H1 (cell line): ENCODE data around the gene CSF2RB. TPM values are rescaled to one million over a fixed set of nuclear protein-coding genes. Genes with fewer than 3 reads are reported as not detected.

Experiments
- CTCF ChIA-PET: fragments of 300-600 bp; sonication (Branson Sonifier 250); formaldehyde crosslinking; loops from one replicate; lab custom pipeline; 2021; ENCODE audit not compliant: partially characterized antibody; lab: Charles Lee
- POLR2A ChIA-PET: fragments of 300-600 bp; sonication (Branson Sonifier 250); formaldehyde crosslinking; loops from one replicate; lab custom pipeline; 2021; ENCODE audit warnings: inconsistent platforms; ENCODE audit not compliant: partially characterized antibody; lab: Charles Lee
- DNase-seq, 2 experiments: peaks; one replicate each; pipeline versions ENCODE4 v3.0.0 to v3.0.0-alpha.2; 2010 to 2022; ENCODE audit warnings: low spot score in 2 of 2, low read depth in 1 of 2, mixed read lengths in 1 of 2
- FAIRE-seq: peaks from 2 replicates; lab custom pipeline; 2011; peaks lifted over from hg19 to GRCh38; lab: Jason Lieb, UNC
- H2AFZ ChIP-seq: 2 replicates; pipeline ENCODE4 v1.8.1; 2012; ENCODE audit warnings: low read length, inconsistent platforms
- H2AK5ac ChIP-seq: 2 replicates; pipeline ENCODE4 v1.6.1; 2013; ENCODE audit warnings: low read depth, low read length
- H2BK120ac ChIP-seq: replicated peaks from 2 replicates; pipeline ENCODE3; 2013; ENCODE audit warnings: low read depth, low read length, inconsistent platforms
- H2BK12ac ChIP-seq: 2 replicates; pipeline ENCODE4 v1.6.1; 2013; ENCODE audit warnings: low read depth, low read length
- H2BK15ac ChIP-seq: 2 replicates; pipeline ENCODE4 v1.6.1; 2013; ENCODE audit warnings: low read length
- H2BK20ac ChIP-seq: 2 replicates; pipeline ENCODE4 v1.6.1; 2013; ENCODE audit warnings: low read length
- H2BK5ac ChIP-seq: 2 replicates; pipeline ENCODE4 v1.6.1; 2013; ENCODE audit warnings: low read depth, low read length
- H3K14ac ChIP-seq: 2 replicates; pipeline ENCODE4 v1.6.1; 2013; ENCODE audit warnings: inconsistent platforms; ENCODE audit not compliant: insufficient read length
- H3K18ac ChIP-seq: 2 replicates; pipeline ENCODE4 v1.6.1; 2013; ENCODE audit warnings: low read length; ENCODE audit errors: extremely low read depth
- H3K23ac ChIP-seq: 2 replicates; pipeline ENCODE4 v1.6.1; 2013; ENCODE audit warnings: inconsistent platforms; ENCODE audit not compliant: insufficient read length
- H3K23me2 ChIP-seq: 2 replicates; pipeline ENCODE4 v1.6.1; 2013; ENCODE audit warnings: low read depth, low read length
- H3K27ac ChIP-seq: 2 replicates; pipeline ENCODE4 v1.6.1; 2011; ENCODE audit warnings: low read depth, low read length, inconsistent platforms
- H3K27me3 ChIP-seq, 4 experiments: replicated peaks in 1 of 4; 1 replicate in 1 of 4; 2 replicates in 3 of 4; pipeline versions ENCODE4 v1.6.1 to v1.8.1; 2011 to 2013; ENCODE audit warnings: low read length in 3 of 4, mild to moderate bottlenecking in 3 of 4, inconsistent platforms in 2 of 4, mixed read lengths in 2 of 4, moderate library complexity in 1 of 4; ENCODE audit not compliant: control insufficient read depth in 3 of 4, insufficient read depth in 3 of 4; ENCODE audit errors: extremely low read depth in 1 of 4
- H3K36me3 ChIP-seq, 4 experiments: 2 replicates each; pipeline versions ENCODE4 v1.6.1 to v1.8.1; 2011 to 2013; ENCODE audit warnings: mild to moderate bottlenecking in 4 of 4, low read length in 3 of 4, moderate library complexity in 2 of 4, control low read depth in 1 of 4, inconsistent platforms in 1 of 4; ENCODE audit not compliant: insufficient read depth in 4 of 4, control insufficient read depth in 2 of 4
- H3K4ac ChIP-seq: replicated peaks from 2 replicates; pipeline ENCODE3; 2013; ENCODE audit warnings: low read length, low read depth, mixed read lengths, inconsistent platforms; ENCODE audit not compliant: insufficient read length
- H3K4me1 ChIP-seq, 4 experiments: replicated peaks in 1 of 4; 1 replicate in 1 of 4; 2 replicates in 3 of 4; pipeline versions ENCODE4 v1.6.1 to v1.8.1; 2011 to 2013; ENCODE audit warnings: low read length in 3 of 4, inconsistent platforms in 2 of 4, mixed read lengths in 1 of 4; ENCODE audit not compliant: insufficient read depth in 4 of 4, control insufficient read depth in 3 of 4
- H3K4me2 ChIP-seq, 2 experiments: 2 replicates each; pipeline versions ENCODE4 v1.6.1 to v1.8.1; 2011 to 2013; ENCODE audit warnings: low read depth in 2 of 2, low read length in 2 of 2, control low read depth in 1 of 2, inconsistent platforms in 1 of 2, mild to moderate bottlenecking in 1 of 2; ENCODE audit not compliant: insufficient read depth in 1 of 2
- H3K4me3 ChIP-seq, 4 experiments: fragments of 200-600, 300-600 bp in 1 of 4; sonication (generic), shearing (Covaris generic), sonication (Bioruptor Twin) in 1 of 4; 2 replicates each; pipeline versions ENCODE4 v1.5.1 to v1.8.1; 2011 to 2016; ENCODE audit warnings: low read length in 4 of 4, low read depth in 3 of 4, control low read depth in 2 of 4, inconsistent platforms in 2 of 4, mild to moderate bottlenecking in 2 of 4, mixed read lengths in 1 of 4, moderate library complexity in 1 of 4; ENCODE audit not compliant: insufficient read depth in 2 of 4; ENCODE audit errors: extremely low read depth in 1 of 4
- H3K56ac ChIP-seq: replicated peaks from 2 replicates; pipeline ENCODE3; 2013; ENCODE audit warnings: low read depth, mild to moderate bottlenecking, mixed read lengths, low read length, inconsistent platforms; ENCODE audit not compliant: insufficient read length
- H3K79me1 ChIP-seq: 2 replicates; pipeline ENCODE4 v1.6.1; 2013; ENCODE audit warnings: low read depth, low read length, control low read depth
- H3K79me2 ChIP-seq, 2 experiments: 2 replicates each; pipeline versions ENCODE4 v1.6.1 to v1.8.1; 2012 to 2013; ENCODE audit warnings: low read length in 2 of 2, mild to moderate bottlenecking in 2 of 2, inconsistent platforms in 1 of 2; ENCODE audit not compliant: insufficient read depth in 2 of 2, control insufficient read depth in 1 of 2
- H3K9ac ChIP-seq, 4 experiments: replicated peaks in 1 of 4; 1 replicate in 1 of 4; 2 replicates in 3 of 4; pipeline versions ENCODE4 v1.6.1 to v1.8.1; 2011 to 2013; ENCODE audit warnings: low read depth in 3 of 4, low read length in 3 of 4, control low read depth in 2 of 4, mild to moderate bottlenecking in 2 of 4, moderate library complexity in 2 of 4, inconsistent platforms in 1 of 4; ENCODE audit errors: extremely low read depth in 1 of 4
- H3K9me3 ChIP-seq, 2 experiments: 2 replicates each; pipeline versions ENCODE4 v1.6.1 to v1.8.1; 2012 to 2013; ENCODE audit warnings: mild to moderate bottlenecking in 2 of 2, moderate library complexity in 2 of 2, control low read depth in 1 of 2, inconsistent platforms in 1 of 2, low read depth in 1 of 2, low read length in 1 of 2, mixed read lengths in 1 of 2; ENCODE audit not compliant: insufficient read depth in 2 of 2
- H4K20me1 ChIP-seq, 2 experiments: replicated peaks in 1 of 2; 2 replicates each; pipeline versions ENCODE3 to v1.8.1; 2011 to 2013; ENCODE audit warnings: inconsistent platforms in 2 of 2, low read length in 2 of 2, mild to moderate bottlenecking in 1 of 2; ENCODE audit not compliant: insufficient read depth in 2 of 2, control insufficient read depth in 1 of 2
- H4K5ac ChIP-seq: 2 replicates; pipeline ENCODE4 v1.6.1; 2013; ENCODE audit warnings: low read length, low read depth, mixed read lengths, inconsistent platforms; ENCODE audit not compliant: insufficient read length
- H4K8ac ChIP-seq: 2 replicates; pipeline ENCODE4 v1.8.0; 2013; ENCODE audit warnings: mild to moderate bottlenecking, moderate library complexity, low read length, inconsistent platforms; ENCODE audit not compliant: insufficient read depth; ENCODE audit errors: extremely low read depth
- H4K91ac ChIP-seq: replicated peaks from 2 replicates; pipeline ENCODE3; 2013; ENCODE audit warnings: low read length, mixed read lengths, inconsistent platforms; ENCODE audit not compliant: insufficient read length
- BACH1 ChIP-seq: IDR thresholded peaks from 2 replicates; pipeline ENCODE4 v1.6.1; 2012; ENCODE audit warnings: low read length, improper control_type of control experiment
- CEBPB ChIP-seq: IDR thresholded peaks from 2 replicates; pipeline ENCODE4 v1.6.1; 2012; ENCODE audit warnings: low read depth, low read length
- EZH2 ChIP-seq: fragments of 200-600 bp; sonication (generic); IDR thresholded peaks from 2 replicates; pipeline ENCODE4 v1.7.1; 2012; ENCODE audit warnings: low read depth, mild to moderate bottlenecking, moderate library complexity, low read length, inconsistent platforms; ENCODE audit not compliant: severe bottlenecking
- HDAC6 ChIP-seq: IDR thresholded peaks from one replicate; pipeline ENCODE4 v1.7.1; 2012; ENCODE audit warnings: low read depth, mild to moderate bottlenecking, inconsistent platforms, low read length, moderate library complexity
- SIN3A ChIP-seq, 2 experiments: IDR thresholded peaks in 1 of 2; conservative IDR thresholded peaks in 1 of 2; 2 replicates each; pipeline ENCODE4 v1.6.1; 2011 to 2012; ENCODE audit warnings: low read length in 2 of 2, improper control_type of control experiment in 1 of 2, low read depth in 1 of 2, mild to moderate bottlenecking in 1 of 2
- SIRT6 ChIP-seq: IDR thresholded peaks from one replicate; pipeline ENCODE4 v1.7.1; 2012; ENCODE audit warnings: low read length, inconsistent platforms
- SIX5 ChIP-seq: IDR thresholded peaks from 2 replicates; pipeline ENCODE4 v1.6.1; 2011; ENCODE audit warnings: mild to moderate bottlenecking, low read depth, low read length
- SP4 ChIP-seq: IDR thresholded peaks from 2 replicates; pipeline ENCODE4 v1.6.1; 2012; ENCODE audit warnings: low read length, inconsistent platforms
- SUZ12 ChIP-seq: fragments of 200-600 bp; sonication (generic); IDR thresholded peaks from 2 replicates; pipeline ENCODE4 v1.6.1; 2012; ENCODE audit warnings: mild to moderate bottlenecking, inconsistent platforms, low read length, moderate library complexity, mixed read lengths
- USF2 ChIP-seq: IDR thresholded peaks from 2 replicates; pipeline ENCODE4 v1.6.1; 2011; ENCODE audit warnings: low read length, improper control_type of control experiment
- WGBS, 2 experiments: shearing (Covaris generic) in 1 of 2; methylation state at CpG; one replicate each; pipeline versions ENCODE4 v1.1.6 to v1.1.7; 2013 to 2015; ENCODE audit warnings: low lambda C conversion rate in 2 of 2, mixed read lengths in 2 of 2, inconsistent platforms in 1 of 2, low coverage in 1 of 2, missing lambda C conversion rate in 1 of 2; ENCODE audit not compliant: insufficient replicate concordance in 2 of 2, insufficient coverage in 1 of 2, insufficient read length in 1 of 2; ENCODE audit errors: extremely low coverage in 1 of 2, missing lambda C conversion rate in 1 of 2; 5-methylcytosine and 5-hydroxymethylcytosine counted together
- polyA plus RNA-seq, 7 experiments: library from polyadenylated mRNA; depleted of rRNA in 3 of 7; stranded (reverse) in 5 of 7; unstranded in 2 of 7; fragments of >200 nt in 5 of 7; fragments of 200-250 nt in 2 of 7; gene quantifications; 1 replicate in 5 of 7; 2 replicates in 1 of 7; 4 replicates in 1 of 7; pipeline versions ENCODE4 v1.2.1 to v1.2.3, GENCODE V29; 2011 to 2013; ENCODE audit warnings: missing spikeins in 2 of 7, mixed read lengths in 2 of 7
- total RNA-seq: library from RNA; stranded (reverse); fragmentation: NEBNext Ultra II Directional; extraction: Animal tissue kit (Norgen Biotek cat#: 25700); gene quantifications from 2 replicates; pipeline ENCODE4 v1.2.1, GENCODE V29; 2021

CSF2RB gene
- total and polyA plus RNA-seq, 2 of the 8 experiments (the other 6 are each of a cell fraction or from before 2014, with no cell fraction given), result not detected

DNA sequence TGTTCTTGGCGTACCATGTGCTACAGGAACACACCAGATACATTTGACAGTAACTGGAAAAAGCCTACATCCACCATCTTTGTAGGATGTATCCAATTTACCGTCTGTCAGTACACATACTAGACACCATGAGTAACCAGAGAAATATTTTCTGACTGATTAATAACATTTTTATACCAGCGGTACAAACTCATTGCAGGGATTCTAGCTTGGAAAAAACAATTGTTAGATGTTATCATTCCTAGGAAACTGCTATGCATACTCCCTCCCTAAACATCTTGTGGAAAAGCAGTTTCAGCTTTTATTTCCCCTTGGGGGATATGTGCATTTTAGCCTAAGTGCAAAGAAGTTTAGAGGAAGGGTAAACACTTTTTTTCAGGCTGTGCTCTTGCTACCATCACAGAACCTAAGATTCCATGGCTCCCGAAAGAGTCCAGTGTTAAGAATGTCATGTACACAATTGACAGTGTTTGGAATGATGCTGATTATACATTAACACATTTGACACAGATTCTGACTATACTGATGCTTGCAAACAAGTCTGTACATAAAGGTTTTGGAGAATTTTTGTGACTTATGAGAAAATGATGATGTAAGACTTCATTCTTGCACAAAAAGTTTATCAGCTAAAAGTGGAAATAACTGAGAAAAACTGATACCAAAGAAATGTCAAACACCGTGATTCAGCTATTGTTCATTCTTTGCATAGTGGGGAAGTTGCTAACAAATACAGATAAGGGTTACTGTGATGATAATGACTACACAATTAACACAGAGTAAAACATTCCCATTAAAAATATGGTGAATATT is 28.9 kb upstream of the CSF2RB start:
- no peak overlapping the region for H3K18ac ChIP-seq
- H3K9me3 ChIP-seq, result peaks cover 0 to 6% of the 10 kb centered on the region in 2 experiments; a peak in 1 of 4 replicates
- H4K91ac ChIP-seq, result no peak overlapping the region
- H4K5ac ChIP-seq, result no peak overlapping the region
- no peak overlapping the region for H4K8ac ChIP-seq
- H2BK20ac ChIP-seq, result no peak overlapping the region
- H2BK5ac ChIP-seq, result no peak overlapping the region
- H4K20me1 ChIP-seq, result no peaks in the 10 kb centered on the region
- H3K36me3 ChIP-seq, result no peaks in the 10 kb centered on the region
- H3K4me1 ChIP-seq, result peaks cover 0 to 4% (median 0%) of the 10 kb centered on the region in 4 experiments; a peak in 2 of 7 replicates
- H2BK12ac ChIP-seq, result no peak overlapping the region
- no peaks in the 10 kb centered on the region for H3K79me2 ChIP-seq
- POLR2A ChIA-PET, result interaction anchor here (0.6 kb wide), 1 partner anchor 93 kb away, joined by 3 read pairs; no protein-coding TSS in a partner anchor
- 85% methylated on average over 5 of the region's 5 CpGs; no CpG with 5 or more reads in 1 of the 2 experiments for WGBS, 2 experiments
- no peak for DNase-seq
- H3K27ac ChIP-seq, result no peak overlapping the region
- no peak overlapping the region for H3K9ac ChIP-seq
- no peak overlapping the region for H2BK120ac ChIP-seq
- no peak overlapping the region for H3K56ac ChIP-seq
- H3K4ac ChIP-seq, result no peak overlapping the region
- no peak overlapping the region for H3K14ac ChIP-seq
- no peak overlapping the region for H3K23ac ChIP-seq
- H3K4me2 ChIP-seq, result no peak overlapping the region
- no peak overlapping the region for H3K4me3 ChIP-seq
- H2AK5ac ChIP-seq, result no peak overlapping the region
- H3K79me1 ChIP-seq, result no peaks in the 10 kb centered on the region
- H2AFZ ChIP-seq, result no peak overlapping the region
- no peak for FAIRE-seq
- no peaks in the 10 kb centered on the region for H3K23me2 ChIP-seq
- no peaks in the 10 kb centered on the region; a peak in 1 of 7 replicates for H3K27me3 ChIP-seq
- H2BK15ac ChIP-seq, result no peak overlapping the region
- CTCF ChIA-PET, result interaction anchor here (0.7 to 1.1 kb wide), 4 partner anchors 20 to 156 kb away, joined by 3 read pairs; no protein-coding TSS in a partner anchor
- TF ChIP-seq SIN3A (conservative IDR thresholded peaks at IDR 0.05 in 1 of 2, IDR thresholded peaks at IDR 0.05 in 1 of 2; ENCODE audit: low read depth in 1 of 2, low read length in 2 of 2), result no peak
- TF ChIP-seq BACH1, result no peak
- TF ChIP-seq SIRT6, result no peak
- TF ChIP-seq HDAC6, result no peak
- TF ChIP-seq SP4, result no peak
- no peak for TF ChIP-seq SIX5
- no peak for TF ChIP-seq CEBPB
- TF ChIP-seq EZH2, result no peak
- TF ChIP-seq SUZ12, result no peak
- TF ChIP-seq USF2, result no peak
